GM12878 (cell line): ENCODE measurements around the gene RTCA. TPM values are rescaled to one million over a fixed set of nuclear protein-coding genes. Genes with fewer than 3 reads are reported as not detected.

Source experiments
- ATAC-seq: fragments of 200-7000 bp; cut with Tn5 transposase; 3 replicates; pipeline ENCODE4 v1.9.1; 2020; ENCODE audit warnings: mild to moderate bottlenecking, moderate library complexity
- BruUV-seq: library from RNA; stranded (reverse); fragments of 400-500 nt; replicated peaks from 2 replicates; lab custom pipeline; 2021; lab: Mats Ljungman, UMichigan
- CTCF ChIA-PET: fragments of 300-600 bp; sonication (Branson Sonifier 250); formaldehyde crosslinking; extraction: SDS; loops from one replicate; lab custom pipeline; 2021; ENCODE audit warnings: inconsistent platforms; lab: Yijun Ruan, JAX
- POLR2A ChIA-PET: fragments of 350-600 bp; formaldehyde crosslinking; extraction: SDS; loops from one replicate; lab custom pipeline; 2021; ENCODE audit warnings: inconsistent platforms; lab: Charles Lee
- RAD21 ChIA-PET: fragments of 300-600 bp; sonication (Branson Sonifier 250); formaldehyde crosslinking; loops from one replicate; lab custom pipeline; 2023; ENCODE audit warnings: antibody characterized with exemption; ENCODE audit not compliant: unreplicated experiment; lab: Charles Lee
- SMC1A ChIA-PET: fragments of 300-600 bp; sonication (Branson Sonifier 250); formaldehyde crosslinking; loops from one replicate; lab custom pipeline; 2023; ENCODE audit not compliant: unreplicated experiment, uncharacterized antibody; lab: Charles Lee
- DNase-seq: peaks from one replicate; pipeline ENCODE4 v3.0.0-alpha.2; 2011; ENCODE audit warnings: low read depth, low spot score
- FAIRE-seq: peaks from 3 replicates; lab custom pipeline; 2011; peaks lifted over from hg19 to GRCh38; lab: Jason Lieb, UNC
- H2AFZ ChIP-seq: 2 replicates; pipeline ENCODE4 v1.6.0; 2011; ENCODE audit warnings: low read depth, low read length, control low read depth; ENCODE audit not compliant: control insufficient read depth
- H3K27ac ChIP-seq: 2 replicates; pipeline ENCODE4 v1.5.1; 2011; ENCODE audit warnings: control low read depth; ENCODE audit not compliant: control insufficient read depth, insufficient read depth
- H3K27me3 ChIP-seq, 2 experiments: replicated peaks in 1 of 2; 2 replicates each; pipeline versions ENCODE4 v1.6.0 to v1.6.1; 2011; ENCODE audit warnings: low read length in 1 of 2; ENCODE audit not compliant: control insufficient read depth in 2 of 2, insufficient read depth in 2 of 2
- H3K36me3 ChIP-seq, 2 experiments: 2 replicates each; pipeline ENCODE4 v1.5.1; 2011; ENCODE audit warnings: low read length in 1 of 2; ENCODE audit not compliant: control insufficient read depth in 2 of 2, insufficient read depth in 2 of 2
- H3K4me1 ChIP-seq: 2 replicates; pipeline ENCODE4 v1.6.1; 2011; ENCODE audit warnings: mild to moderate bottlenecking, low read length, moderate library complexity, mixed read lengths; ENCODE audit not compliant: control insufficient read depth, insufficient read depth
- H3K4me2 ChIP-seq: 2 replicates; pipeline ENCODE4 v1.6.0; 2011; ENCODE audit warnings: control low read depth; ENCODE audit not compliant: control insufficient read depth, insufficient read depth
- H3K4me3 ChIP-seq: fragments of 200-600 bp; sonication (generic); 2 replicates; pipeline ENCODE4 v1.5.1; 2016
- H3K79me2 ChIP-seq: 2 replicates; pipeline ENCODE4 v1.6.0; 2011; ENCODE audit warnings: low read length; ENCODE audit not compliant: control insufficient read depth, insufficient read depth
- H3K9ac ChIP-seq: 2 replicates; pipeline ENCODE4 v1.8.0; 2011; ENCODE audit warnings: low read length, control low read depth, mixed read lengths; ENCODE audit not compliant: control insufficient read depth, insufficient read depth
- H3K9me3 ChIP-seq: replicated peaks from 3 replicates; pipeline ENCODE4 v1.5.1; 2011; ENCODE audit warnings: mild to moderate bottlenecking, low read length; ENCODE audit not compliant: control insufficient read depth, insufficient read depth
- H4K20me1 ChIP-seq: 2 replicates; pipeline ENCODE4 v1.6.0; 2011; ENCODE audit not compliant: control insufficient read depth, insufficient read depth
- CBX3 ChIP-seq: fragments of 200-600 bp; sonication (generic); IDR thresholded peaks from 2 replicates; pipeline ENCODE4 v1.6.1; 2016; ENCODE audit warnings: low read depth, borderline replicate concordance
- EED ChIP-seq: sonication (generic); IDR thresholded peaks from 2 replicates; pipeline ENCODE4 v1.6.1; 2016; ENCODE audit warnings: antibody characterized with exemption, low read depth
- IRF4 ChIP-seq: IDR thresholded peaks from 2 replicates; pipeline ENCODE4 v1.6.1; 2011; ENCODE audit warnings: low read depth, low read length
- LARP7 ChIP-seq: fragments of 450-650 bp; IDR thresholded peaks from 2 replicates; pipeline ENCODE4 v1.6.1; 2017; ENCODE audit warnings: mild to moderate bottlenecking
- MEF2A ChIP-seq: IDR thresholded peaks from 2 replicates; pipeline ENCODE4 v1.6.1; 2011; ENCODE audit warnings: low read depth, mild to moderate bottlenecking, low read length, moderate library complexity; ENCODE audit not compliant: insufficient read depth
- NBN ChIP-seq: fragments of 450-650 bp; IDR thresholded peaks from 2 replicates; pipeline ENCODE4 v1.6.1; 2016
- STAT3 ChIP-seq: IDR thresholded peaks from 2 replicates; pipeline ENCODE4 v1.6.1; 2011; ENCODE audit warnings: low read depth, low read length, improper control_type of control experiment
- YBX1 ChIP-seq: fragments of 450-650 bp; IDR thresholded peaks from 2 replicates; pipeline ENCODE4 v1.6.1; 2016; ENCODE audit warnings: antibody characterized with exemption
- YY1 ChIP-seq: IDR thresholded peaks from 2 replicates; pipeline ENCODE4 v1.6.1; 2011; ENCODE audit warnings: low read depth, mild to moderate bottlenecking, low read length
- ZNF217 ChIP-seq: fragments of 450-650 bp; IDR thresholded peaks from 2 replicates; pipeline ENCODE4 v1.6.1; 2017; ENCODE audit warnings: antibody characterized with exemption, mild to moderate bottlenecking
- ZNF274 ChIP-seq: IDR thresholded peaks from one replicate; pipeline ENCODE4 v1.8.0; 2011; ENCODE audit not compliant: insufficient read length, insufficient read depth
- WGBS: methylation state at CpG from one replicate; pipeline ENCODE4 v1.1.6; 2016; ENCODE audit warnings: low lambda C conversion rate; ENCODE audit not compliant: insufficient replicate concordance, insufficient coverage; ENCODE audit errors: missing lambda C conversion rate; 5-methylcytosine and 5-hydroxymethylcytosine counted together
- in situ Hi-C: fragments of 300-500 bp; cut with MboI; formaldehyde crosslinking; loops from 9 replicates; pipeline ENCODE4 v1.14.3; 2018; ENCODE audit warnings: mixed read lengths
- intact Hi-C: fragments of 100-400 bp; cut with micrococcal nuclease; formaldehyde crosslinking; loops from one replicate; pipeline ENCODE4 v1.14.2; 2022; ENCODE audit not compliant: unreplicated experiment
- polyA plus RNA-seq, 11 experiments: library from polyadenylated mRNA; depleted of rRNA in 4 of 11; unstranded in 6 of 11; stranded (reverse) in 5 of 11; fragments of >200 nt; fragmentation: Nextera tagmentation in 4 of 11; fragmentation: Illumina TruSeq in 1 of 11; extraction: Ambion mirVana in 4 of 11; extraction: Trizol in 1 of 11; gene quantifications; 1 replicate in 1 of 11; 2 replicates in 10 of 11; pipeline versions ENCODE4 v1.2.1 to v1.2.3, GENCODE V29; 2011 to 2016; ENCODE audit warnings: inconsistent platforms in 2 of 11, missing spikeins in 2 of 11, low read depth in 1 of 11
- total RNA-seq, 4 experiments: library from RNA; depleted of rRNA in 3 of 4; stranded (reverse); fragments of >200 nt in 3 of 4; fragmentation: Illumina TruSeq in 1 of 4; extraction: Trizol in 1 of 4; gene quantifications; 2 replicates each; pipeline versions ENCODE4 v1.2.1 to v1.2.3, GENCODE V29; 2013 to 2021
- TF ChIP-seq, protein P1 (sequence below): IDR thresholded peaks from 2 replicates; pipeline ENCODE4 v1.6.1; 2012; ENCODE audit warnings: low read depth, low read length, improper control_type of control experiment

The RTCA gene
- total and polyA plus RNA-seq, 10 of the 15 experiments (the other 5 are each of a cell fraction or from before 2014, with no cell fraction given): 10.3 to 63.5 (median 37.3) TPM

DNA sequence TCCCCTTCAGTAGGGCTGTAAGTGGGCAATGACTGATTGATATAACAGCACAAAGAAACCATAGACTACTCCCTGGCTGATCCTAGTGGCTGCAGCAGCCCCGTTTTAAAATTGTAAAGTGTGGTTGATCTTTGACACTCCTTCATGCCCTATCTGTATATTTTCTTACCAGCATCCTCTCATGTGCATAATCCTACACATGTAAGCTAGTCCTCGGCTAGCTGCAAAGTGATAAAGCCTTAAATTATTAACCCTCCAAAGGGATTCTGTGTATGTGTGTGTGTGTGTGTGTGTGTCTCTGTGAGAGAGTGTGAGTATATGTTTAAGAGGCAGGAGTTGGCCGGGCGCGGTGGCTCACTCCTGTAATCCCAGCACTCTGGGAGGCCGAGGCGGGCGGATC, 55.5 kb downstream of the RTCA start:
- Histone ChIP-seq H3K9ac (no peak overlapping the region), H3K9me3 (no peaks in the 10 kb centered on the region; the same call in 2 of the 3 replicates), H3K27me3 (no peaks in the 10 kb centered on the region), H3K79me2 (no peaks in the 10 kb centered on the region), H4K20me1 (no peaks in the 10 kb centered on the region), H3K36me3 (no peaks in the 10 kb centered on the region), H3K4me1 (no peaks in the 10 kb centered on the region), H3K4me3 (no peak overlapping the region), H2AFZ (no peak overlapping the region), H3K27ac (no peak overlapping the region), H3K4me2 (no peak overlapping the region)
- TF ChIP-seq ZNF274: no peak
- TF ChIP-seq YY1: no peak
- no peak for TF ChIP-seq NBN
- TF ChIP-seq EED: no peak
- TF ChIP-seq LARP7: no peak
- TF ChIP-seq CBX3: no peak
- TF ChIP-seq IRF4: no peak
- no peak for TF ChIP-seq YBX1
- no peak for TF ChIP-seq MEF2A
- TF ChIP-seq STAT3: no peak
- no peak for TF ChIP-seq ZNF217
- TF ChIP-seq, protein P1, sequence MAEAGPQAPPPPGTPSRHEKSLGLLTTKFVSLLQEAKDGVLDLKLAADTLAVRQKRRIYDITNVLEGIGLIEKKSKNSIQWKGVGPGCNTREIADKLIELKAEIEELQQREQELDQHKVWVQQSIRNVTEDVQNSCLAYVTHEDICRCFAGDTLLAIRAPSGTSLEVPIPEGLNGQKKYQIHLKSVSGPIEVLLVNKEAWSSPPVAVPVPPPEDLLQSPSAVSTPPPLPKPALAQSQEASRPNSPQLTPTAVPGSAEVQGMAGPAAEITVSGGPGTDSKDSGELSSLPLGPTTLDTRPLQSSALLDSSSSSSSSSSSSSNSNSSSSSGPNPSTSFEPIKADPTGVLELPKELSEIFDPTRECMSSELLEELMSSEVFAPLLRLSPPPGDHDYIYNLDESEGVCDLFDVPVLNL: no peak
- in situ Hi-C loops: no loop called here
- ChIA-PET RAD21 (no interaction called here), CTCF (no interaction called here), SMC1A (no interaction called here), POLR2A (no interaction called here)
- BruUV-seq: no TSS peak
- DNase-seq (no peak), FAIRE-seq (no peak), ATAC-seq (no peak)
- 92% methylated on average over 8 of the region's 8 CpGs for WGBS
- intact Hi-C loops: no loop called here
